ENCODE data around the gene POU2F1.

The POU2F1 gene

GRCh38 chr1:167433884-167434283 lies 213.2 kb downstream of the POU2F1 start:
- H3K27ac ChIP-seq (ENCODE audit: low read length, poor library complexity, severe bottlenecking) = no peak overlapping the region
- no peak overlapping the region for H4K91ac ChIP-seq (ENCODE audit: low read length)
- H3K79me1 ChIP-seq (replicated peaks; ENCODE audit: low read length, poor library complexity, severe bottlenecking) = no peaks in the 10 kb centered on the region
- no peak overlapping the region for H3K23ac ChIP-seq (ENCODE audit: low read length in 2 of 2)
- H3K4me3 ChIP-seq (ENCODE audit: insufficient read depth in 1 of 2, low read depth in 1 of 2, low read length in 2 of 2) = no peak overlapping the region
- no peak overlapping the region for H2AFZ ChIP-seq (ENCODE audit: low read depth, low read length)
- no peaks in the 10 kb centered on the region for H3K9me3 ChIP-seq (ENCODE audit: control insufficient read depth, low read length)
- H4K8ac ChIP-seq (ENCODE audit: low read length) = no peak overlapping the region
- H2BK12ac ChIP-seq (ENCODE audit: low read length in 2 of 2) = no peak overlapping the region
- no peak overlapping the region for H3K4ac ChIP-seq (ENCODE audit: low read depth in 1 of 2, low read length in 2 of 2)
- H3K4me1 ChIP-seq (ENCODE audit: control insufficient read depth, insufficient read depth, low read depth, low read length) = peaks cover 4% of the 10 kb centered on the region
- H2BK15ac ChIP-seq (ENCODE audit: low read depth, poor library complexity, severe bottlenecking) = no peak overlapping the region
- H3K27me3 ChIP-seq (ENCODE audit: control insufficient read depth in 1 of 2, insufficient read depth in 1 of 2, low read length in 2 of 2) = peaks cover 9 to 29% of the 10 kb centered on the region in 2 experiments
- H2BK5ac ChIP-seq (ENCODE audit: low read depth, low read length, poor library complexity, severe bottlenecking) = no peak overlapping the region
- WGBS = 86% methylated on average over 6 of the region's 6 CpGs
- H3K18ac ChIP-seq (ENCODE audit: low read depth in 1 of 2, low read length in 2 of 2) = no peak overlapping the region
- no peak overlapping the region for H3K4me2 ChIP-seq (ENCODE audit: low read length, poor library complexity, severe bottlenecking)
- H3K14ac ChIP-seq (ENCODE audit: low read length in 2 of 2) = no peak overlapping the region
- H2BK120ac ChIP-seq (ENCODE audit: low read depth, low read length) = no peak overlapping the region
- no peak for DNase-seq
- H3K9ac ChIP-seq (ENCODE audit: low read length) = no peak overlapping the region
- H3K36me3 ChIP-seq (ENCODE audit: control insufficient read depth in 1 of 2, insufficient read depth in 2 of 2, low read depth in 1 of 2, low read length in 2 of 2) = no peaks in the 10 kb centered on the region
- H2AK5ac ChIP-seq (ENCODE audit: low read length, severe bottlenecking) = no peak overlapping the region

GRCh38 chr1:167434306-167434705 lies 213.6 kb downstream of the POU2F1 start:
- no peak overlapping the region for H3K23ac ChIP-seq (ENCODE audit: low read length in 2 of 2)
- no peak overlapping the region for H2BK15ac ChIP-seq (ENCODE audit: low read depth, poor library complexity, severe bottlenecking)
- 84% methylated on average over 6 of the region's 6 CpGs for WGBS
- H3K4me1 ChIP-seq (ENCODE audit: control insufficient read depth, insufficient read depth, low read depth, low read length) = peaks cover 7% of the 10 kb centered on the region
- no peak overlapping the region for H2AK5ac ChIP-seq (ENCODE audit: low read length, severe bottlenecking)
- DNase-seq = no peak
- no peak overlapping the region for H3K4ac ChIP-seq (ENCODE audit: low read depth in 1 of 2, low read length in 2 of 2)
- no peak overlapping the region for H3K27ac ChIP-seq (ENCODE audit: low read length, poor library complexity, severe bottlenecking)
- H2BK120ac ChIP-seq (ENCODE audit: low read depth, low read length) = no peak overlapping the region
- no peak overlapping the region for H4K8ac ChIP-seq (ENCODE audit: low read length)
- H4K91ac ChIP-seq (ENCODE audit: low read length) = no peak overlapping the region
- H2BK12ac ChIP-seq (ENCODE audit: low read length in 2 of 2) = no peak overlapping the region
- no peak overlapping the region for H2BK5ac ChIP-seq (ENCODE audit: low read depth, low read length, poor library complexity, severe bottlenecking)
- peaks cover 14 to 34% of the 10 kb centered on the region in 2 experiments for H3K27me3 ChIP-seq (ENCODE audit: control insufficient read depth in 1 of 2, insufficient read depth in 1 of 2, low read length in 2 of 2)
- H3K4me2 ChIP-seq (ENCODE audit: low read length, poor library complexity, severe bottlenecking) = no peak overlapping the region
- H3K9ac ChIP-seq (ENCODE audit: low read length) = no peak overlapping the region
- no peak overlapping the region for H3K4me3 ChIP-seq (ENCODE audit: insufficient read depth in 1 of 2, low read depth in 1 of 2, low read length in 2 of 2)
- no peak overlapping the region for H2AFZ ChIP-seq (ENCODE audit: low read depth, low read length)
- H3K14ac ChIP-seq (ENCODE audit: low read length in 2 of 2) = no peak overlapping the region
- H3K9me3 ChIP-seq (ENCODE audit: control insufficient read depth, low read length) = no peaks in the 10 kb centered on the region
- H3K79me1 ChIP-seq (replicated peaks; ENCODE audit: low read length, poor library complexity, severe bottlenecking) = no peaks in the 10 kb centered on the region
- H3K18ac ChIP-seq (ENCODE audit: low read depth in 1 of 2, low read length in 2 of 2) = no peak overlapping the region
- no peaks in the 10 kb centered on the region for H3K36me3 ChIP-seq (ENCODE audit: control insufficient read depth in 1 of 2, insufficient read depth in 2 of 2, low read depth in 1 of 2, low read length in 2 of 2)

- no peak overlapping the region for H2BK5ac ChIP-seq (ENCODE audit: low read depth, low read length, poor library complexity, severe bottlenecking)
- H2AFZ ChIP-seq (ENCODE audit: low read depth, low read length) = no peak overlapping the region
- no peak overlapping the region for H3K9ac ChIP-seq (ENCODE audit: low read length)
- H3K4ac ChIP-seq (ENCODE audit: low read depth in 1 of 2, low read length in 2 of 2) = no peak overlapping the region
- no peak overlapping the region for H3K27ac ChIP-seq (ENCODE audit: low read length, poor library complexity, severe bottlenecking)
- no peak for DNase-seq
- H4K91ac ChIP-seq (ENCODE audit: low read length) = no peak overlapping the region
- H3K4me3 ChIP-seq (ENCODE audit: insufficient read depth in 1 of 2, low read depth in 1 of 2, low read length in 2 of 2) = no peak overlapping the region
- no peak overlapping the region for H3K18ac ChIP-seq (ENCODE audit: low read depth in 1 of 2, low read length in 2 of 2)
- no peak overlapping the region for H2BK120ac ChIP-seq (ENCODE audit: low read depth, low read length)
- H3K4me2 ChIP-seq (ENCODE audit: low read length, poor library complexity, severe bottlenecking) = no peak overlapping the region
- H3K14ac ChIP-seq (ENCODE audit: low read length in 2 of 2) = no peak overlapping the region
- no peaks in the 10 kb centered on the region for H3K9me3 ChIP-seq (ENCODE audit: control insufficient read depth, low read length)
- H3K23ac ChIP-seq (ENCODE audit: low read length in 2 of 2) = no peak overlapping the region
- H3K27me3 ChIP-seq (ENCODE audit: control insufficient read depth in 1 of 2, insufficient read depth in 1 of 2, low read length in 2 of 2) = peaks cover 25 to 44% of the 10 kb centered on the region in 2 experiments
- no peaks in the 10 kb centered on the region for H3K79me1 ChIP-seq (replicated peaks; ENCODE audit: low read length, poor library complexity, severe bottlenecking)
- no peak overlapping the region for H4K8ac ChIP-seq (ENCODE audit: low read length)
- H2AK5ac ChIP-seq (ENCODE audit: low read length, severe bottlenecking) = no peak overlapping the region
- H2BK12ac ChIP-seq (ENCODE audit: low read length in 2 of 2) = no peak overlapping the region
- no peak overlapping the region for H2BK15ac ChIP-seq (ENCODE audit: low read depth, poor library complexity, severe bottlenecking)
- 88% methylated on average over 4 of the region's 4 CpGs for WGBS
- H3K36me3 ChIP-seq (ENCODE audit: control insufficient read depth in 1 of 2, insufficient read depth in 2 of 2, low read depth in 1 of 2, low read length in 2 of 2) = no peaks in the 10 kb centered on the region
- peaks cover 8% of the 10 kb centered on the region for H3K4me1 ChIP-seq (ENCODE audit: control insufficient read depth, insufficient read depth, low read depth, low read length)
Measured at GRCh38 chr1:167435484-167435883, 214.8 kb downstream of the POU2F1 start.

GRCh38 chr1:167438171-167439138 lies 217.8 kb downstream of the POU2F1 start:
- no peak for DNase-seq
- Histone ChIP-seq H3K27me3 (ENCODE audit: control insufficient read depth in 1 of 2, insufficient read depth in 1 of 2, low read length in 2 of 2) (peaks cover 30 to 53% of the 10 kb centered on the region in 2 experiments), H2BK120ac (ENCODE audit: low read depth, low read length) (no peak overlapping the region), H4K8ac (ENCODE audit: low read length) (no peak overlapping the region), H3K4me2 (ENCODE audit: low read length, poor library complexity, severe bottlenecking) (no peak overlapping the region), H3K36me3 (ENCODE audit: control insufficient read depth in 1 of 2, insufficient read depth in 2 of 2, low read depth in 1 of 2, low read length in 2 of 2) (no peaks in the 10 kb centered on the region), H2BK5ac (ENCODE audit: low read depth, low read length, poor library complexity, severe bottlenecking) (no peak overlapping the region), H3K9me3 (ENCODE audit: control insufficient read depth, low read length) (no peaks in the 10 kb centered on the region), H4K91ac (ENCODE audit: low read length) (no peak overlapping the region), H3K18ac (ENCODE audit: low read depth in 1 of 2, low read length in 2 of 2) (no peak overlapping the region), H3K4ac (ENCODE audit: low read depth in 1 of 2, low read length in 2 of 2) (no peak overlapping the region), H3K79me1 (replicated peaks; ENCODE audit: low read length, poor library complexity, severe bottlenecking) (no peaks in the 10 kb centered on the region), H3K14ac (ENCODE audit: low read length in 2 of 2) (no peak overlapping the region), H2BK15ac (ENCODE audit: low read depth, poor library complexity, severe bottlenecking) (no peak overlapping the region), H3K4me1 (ENCODE audit: control insufficient read depth, insufficient read depth, low read depth, low read length) (peaks cover 8% of the 10 kb centered on the region), H2AK5ac (ENCODE audit: low read length, severe bottlenecking) (no peak overlapping the region), H2AFZ (ENCODE audit: low read depth, low read length) (no peak overlapping the region), H3K27ac (ENCODE audit: low read length, poor library complexity, severe bottlenecking) (no peak overlapping the region), H3K23ac (ENCODE audit: low read length in 2 of 2) (no peak overlapping the region), H2BK12ac (ENCODE audit: low read length in 2 of 2) (no peak overlapping the region), H3K9ac (ENCODE audit: low read length) (no peak overlapping the region), H3K4me3 (ENCODE audit: insufficient read depth in 1 of 2, low read depth in 1 of 2, low read length in 2 of 2) (peak overlapping the region in 1 of 2 experiments; percentile 75)
- WGBS = 95% methylated on average over 14 of the region's 17 CpGs

Measured in mesenchymal stem cell (in vitro differentiated cells and primary cell).